ENCODE data around the gene PRR5L.
A peak's percentile ranks its signal among the peaks of the same experiment; 100 is the strongest.

The PRR5L gene

GRCh38 chr11:36449561-36450096 lies 153.5 kb downstream of the PRR5L start:
- Histone ChIP-seq H3K27ac (ENCODE audit: low read length) (no peak overlapping the region), H3K4me3 (ENCODE audit: low read depth in 1 of 2, low read length in 2 of 2) (peak overlapping the region; percentile 32 to 37), H3K4me1 (ENCODE audit: control insufficient read depth in 1 of 2, insufficient read depth in 2 of 2, low read length in 2 of 2) (peaks cover 0 to 7% of the 10 kb centered on the region in 2 donors)

GRCh38 chr11:36450110-36450572 lies 154.1 kb downstream of the PRR5L start:
- peaks cover 0 to 7% of the 10 kb centered on the region in 2 donors for H3K4me1 ChIP-seq (ENCODE audit: control insufficient read depth in 1 of 2, insufficient read depth in 2 of 2, low read length in 2 of 2)

More at GRCh38 chr11:36449561-36450096, 153.5 kb downstream of the PRR5L start:
- no peaks in the 10 kb centered on the region for H3K36me3 ChIP-seq (ENCODE audit: control insufficient read depth in 1 of 2, insufficient read depth in 2 of 2, low read length in 2 of 2)
- no peaks in the 10 kb centered on the region for H3K9me3 ChIP-seq (ENCODE audit: control insufficient read depth in 1 of 2, low read length in 2 of 2)
- H3K27me3 ChIP-seq (ENCODE audit: low read depth, low read length) = no peaks in the 10 kb centered on the region

GRCh38 chr11:36451045-36451444 lies 155.0 kb downstream of the PRR5L start:
- peaks cover 0 to 7% of the 10 kb centered on the region in 2 donors for H3K4me1 ChIP-seq (ENCODE audit: control insufficient read depth in 1 of 2, insufficient read depth in 2 of 2, low read length in 2 of 2)
- no peaks in the 10 kb centered on the region for H3K27me3 ChIP-seq (ENCODE audit: low read depth, low read length)

More at GRCh38 chr11:36450110-36450572, 154.1 kb downstream of the PRR5L start:
- no peaks in the 10 kb centered on the region for H3K36me3 ChIP-seq (ENCODE audit: control insufficient read depth in 1 of 2, insufficient read depth in 2 of 2, low read length in 2 of 2)
- no peak overlapping the region for H3K27ac ChIP-seq (ENCODE audit: low read length)
- peak overlapping the region; percentile 32 to 37 for H3K4me3 ChIP-seq (ENCODE audit: low read depth in 1 of 2, low read length in 2 of 2)
- no peaks in the 10 kb centered on the region for H3K9me3 ChIP-seq (ENCODE audit: control insufficient read depth in 1 of 2, low read length in 2 of 2)
- H3K27me3 ChIP-seq (ENCODE audit: low read depth, low read length) = no peaks in the 10 kb centered on the region

GRCh38 chr11:36451681-36452080 lies 155.6 kb downstream of the PRR5L start:
- no peak overlapping the region for H3K27ac ChIP-seq (ENCODE audit: low read length)
- no peaks in the 10 kb centered on the region for H3K27me3 ChIP-seq (ENCODE audit: low read depth, low read length)
- H3K36me3 ChIP-seq (ENCODE audit: control insufficient read depth in 1 of 2, insufficient read depth in 2 of 2, low read length in 2 of 2) = peaks cover 0 to 4% of the 10 kb centered on the region in 2 donors
- H3K4me1 ChIP-seq (ENCODE audit: control insufficient read depth in 1 of 2, insufficient read depth in 2 of 2, low read length in 2 of 2) = peaks cover 0 to 12% of the 10 kb centered on the region in 2 donors
- no peak overlapping the region for H3K4me3 ChIP-seq (ENCODE audit: low read depth in 1 of 2, low read length in 2 of 2)
- H3K9me3 ChIP-seq (ENCODE audit: control insufficient read depth in 1 of 2, low read length in 2 of 2) = no peaks in the 10 kb centered on the region

More at GRCh38 chr11:36451045-36451444, 155.0 kb downstream of the PRR5L start:
- Histone ChIP-seq H3K4me3 (ENCODE audit: low read depth in 1 of 2, low read length in 2 of 2) (no peak overlapping the region), H3K9me3 (ENCODE audit: control insufficient read depth in 1 of 2, low read length in 2 of 2) (no peaks in the 10 kb centered on the region), H3K27ac (ENCODE audit: low read length) (no peak overlapping the region), H3K36me3 (ENCODE audit: control insufficient read depth in 1 of 2, insufficient read depth in 2 of 2, low read length in 2 of 2) (peaks cover 0 to under 1% of the 10 kb centered on the region in 2 donors)

GRCh38 chr11:36452236-36452940 lies 156.3 kb downstream of the PRR5L start:
- no peaks in the 10 kb centered on the region for H3K27me3 ChIP-seq (ENCODE audit: low read depth, low read length)
- H3K27ac ChIP-seq (ENCODE audit: low read length) = no peak overlapping the region
- no peaks in the 10 kb centered on the region for H3K9me3 ChIP-seq (ENCODE audit: control insufficient read depth in 1 of 2, low read length in 2 of 2)
- H3K4me1 ChIP-seq (ENCODE audit: control insufficient read depth in 1 of 2, insufficient read depth in 2 of 2, low read length in 2 of 2) = peaks cover 0 to 15% of the 10 kb centered on the region in 2 donors
- no peak overlapping the region for H3K4me3 ChIP-seq (ENCODE audit: low read depth in 1 of 2, low read length in 2 of 2)
- H3K36me3 ChIP-seq (ENCODE audit: control insufficient read depth in 1 of 2, insufficient read depth in 2 of 2, low read length in 2 of 2) = peaks cover 0 to 4% of the 10 kb centered on the region in 2 donors

- H3K36me3 ChIP-seq (ENCODE audit: control insufficient read depth in 1 of 2, insufficient read depth in 2 of 2, low read length in 2 of 2) = peaks cover 0 to 4% of the 10 kb centered on the region in 2 donors
- H3K27me3 ChIP-seq (ENCODE audit: low read depth, low read length) = no peaks in the 10 kb centered on the region
- no peak overlapping the region for H3K4me3 ChIP-seq (ENCODE audit: low read depth in 1 of 2, low read length in 2 of 2)
- no peak overlapping the region for H3K27ac ChIP-seq (ENCODE audit: low read length)
- H3K9me3 ChIP-seq (ENCODE audit: control insufficient read depth in 1 of 2, low read length in 2 of 2) = no peaks in the 10 kb centered on the region
- peaks cover 0 to 15% of the 10 kb centered on the region in 2 donors for H3K4me1 ChIP-seq (ENCODE audit: control insufficient read depth in 1 of 2, insufficient read depth in 2 of 2, low read length in 2 of 2)
Measured at GRCh38 chr11:36452961-36453360, 156.9 kb downstream of the PRR5L start.

- H3K4me3 ChIP-seq (ENCODE audit: low read depth in 1 of 2, low read length in 2 of 2) = no peak overlapping the region
- H3K36me3 ChIP-seq (ENCODE audit: control insufficient read depth in 1 of 2, insufficient read depth in 2 of 2, low read length in 2 of 2) = peaks cover 0 to 7% of the 10 kb centered on the region in 2 donors
- H3K27ac ChIP-seq (ENCODE audit: low read length) = no peak overlapping the region
- peaks cover 0 to 15% of the 10 kb centered on the region in 2 donors for H3K4me1 ChIP-seq (ENCODE audit: control insufficient read depth in 1 of 2, insufficient read depth in 2 of 2, low read length in 2 of 2)
- no peaks in the 10 kb centered on the region for H3K9me3 ChIP-seq (ENCODE audit: control insufficient read depth in 1 of 2, low read length in 2 of 2)
- no peaks in the 10 kb centered on the region for H3K27me3 ChIP-seq (ENCODE audit: low read depth, low read length)
Measured at GRCh38 chr11:36453678-36454077, 157.6 kb downstream of the PRR5L start.

- H3K27ac ChIP-seq (ENCODE audit: low read length) = no peak overlapping the region
- H3K9me3 ChIP-seq (ENCODE audit: control insufficient read depth in 1 of 2, low read length in 2 of 2) = no peaks in the 10 kb centered on the region
- peaks cover 0 to 8% of the 10 kb centered on the region in 2 donors for H3K36me3 ChIP-seq (ENCODE audit: control insufficient read depth in 1 of 2, insufficient read depth in 2 of 2, low read length in 2 of 2)
- H3K4me1 ChIP-seq (ENCODE audit: control insufficient read depth in 1 of 2, insufficient read depth in 2 of 2, low read length in 2 of 2) = peaks cover 0 to 15% of the 10 kb centered on the region in 2 donors
- H3K4me3 ChIP-seq (ENCODE audit: low read depth in 1 of 2, low read length in 2 of 2) = no peak overlapping the region
- H3K27me3 ChIP-seq (ENCODE audit: low read depth, low read length) = no peaks in the 10 kb centered on the region
Measured at GRCh38 chr11:36454551-36454940, 158.5 kb downstream of the PRR5L start.

GRCh38 chr11:36454941-36455631 lies 159.0 kb downstream of the PRR5L start:
- Histone ChIP-seq H3K27ac (ENCODE audit: low read length) (peak overlapping the region; percentile 24), H3K27me3 (ENCODE audit: low read depth, low read length) (no peaks in the 10 kb centered on the region), H3K36me3 (ENCODE audit: control insufficient read depth in 1 of 2, insufficient read depth in 2 of 2, low read length in 2 of 2) (peaks cover 0 to 8% of the 10 kb centered on the region in 2 donors), H3K4me1 (ENCODE audit: control insufficient read depth in 1 of 2, insufficient read depth in 2 of 2, low read length in 2 of 2) (peaks cover 0 to 15% of the 10 kb centered on the region in 2 donors), H3K9me3 (ENCODE audit: control insufficient read depth in 1 of 2, low read length in 2 of 2) (no peaks in the 10 kb centered on the region), H3K4me3 (ENCODE audit: low read depth in 1 of 2, low read length in 2 of 2) (no peak overlapping the region)

- Histone ChIP-seq H3K4me3 (ENCODE audit: low read depth in 1 of 2, low read length in 2 of 2) (no peak overlapping the region), H3K4me1 (ENCODE audit: control insufficient read depth in 1 of 2, insufficient read depth in 2 of 2, low read length in 2 of 2) (peaks cover 0 to 15% of the 10 kb centered on the region in 2 donors), H3K27me3 (ENCODE audit: low read depth, low read length) (no peaks in the 10 kb centered on the region), H3K9me3 (ENCODE audit: control insufficient read depth in 1 of 2, low read length in 2 of 2) (no peaks in the 10 kb centered on the region), H3K27ac (ENCODE audit: low read length) (peak overlapping the region; percentile 40), H3K36me3 (ENCODE audit: control insufficient read depth in 1 of 2, insufficient read depth in 2 of 2, low read length in 2 of 2) (peaks cover 0 to 8% of the 10 kb centered on the region in 2 donors)
Measured at GRCh38 chr11:36455658-36456111, 159.6 kb downstream of the PRR5L start.

GRCh38 chr11:36456156-36456555 lies 160.1 kb downstream of the PRR5L start:
- Histone ChIP-seq H3K27ac (ENCODE audit: low read length) (peak overlapping the region; percentile 40), H3K4me1 (ENCODE audit: control insufficient read depth in 1 of 2, insufficient read depth in 2 of 2, low read length in 2 of 2) (peaks cover 0 to 10% of the 10 kb centered on the region in 2 donors), H3K36me3 (ENCODE audit: control insufficient read depth in 1 of 2, insufficient read depth in 2 of 2, low read length in 2 of 2) (peaks cover 0 to 8% of the 10 kb centered on the region in 2 donors), H3K27me3 (ENCODE audit: low read depth, low read length) (no peaks in the 10 kb centered on the region), H3K9me3 (ENCODE audit: control insufficient read depth in 1 of 2, low read length in 2 of 2) (no peaks in the 10 kb centered on the region), H3K4me3 (ENCODE audit: low read depth in 1 of 2, low read length in 2 of 2) (no peak overlapping the region)

All from muscle layer of duodenum (tissue), 2 donors.